Stomach smooth muscle (tissue), 2 donors: Measurements from ENCODE around the gene KLK15.

Experiments used
- H3K27ac ChIP-seq: one replicate; pipeline ENCODE4 v1.7.0; 2013; ENCODE audit warnings: mild to moderate bottlenecking, low read length, inconsistent platforms
- H3K27me3 ChIP-seq, 2 donors: one replicate each; pipeline ENCODE4 v1.7.0; 2013; ENCODE audit warnings: low read length in 2 of 2; ENCODE audit not compliant: insufficient read depth in 2 of 2, control insufficient read depth in 1 of 2
- H3K36me3 ChIP-seq, 2 donors: one replicate each; pipeline ENCODE4 v1.7.0; 2013; ENCODE audit warnings: low read length in 2 of 2; ENCODE audit not compliant: control insufficient read depth in 2 of 2, insufficient read depth in 2 of 2
- H3K4me1 ChIP-seq: one replicate; pipeline ENCODE4 v1.7.0; 2013; ENCODE audit warnings: low read length; ENCODE audit not compliant: control insufficient read depth, insufficient read depth
- H3K4me3 ChIP-seq, 2 donors: one replicate each; pipeline ENCODE4 v1.7.0; 2013; ENCODE audit warnings: low read length in 2 of 2
- H3K9ac ChIP-seq, 2 donors: one replicate each; pipeline ENCODE4 v1.7.0; 2013; ENCODE audit warnings: low read length in 2 of 2, mild to moderate bottlenecking in 1 of 2
- H3K9me3 ChIP-seq, 2 donors: one replicate each; pipeline ENCODE4 v1.7.0; 2013; ENCODE audit warnings: low read length in 2 of 2; ENCODE audit not compliant: control insufficient read depth in 2 of 2
- donor health status: healthy.
- donor health status: Pancreatic carcinoma.

The KLK15 gene, protein sequence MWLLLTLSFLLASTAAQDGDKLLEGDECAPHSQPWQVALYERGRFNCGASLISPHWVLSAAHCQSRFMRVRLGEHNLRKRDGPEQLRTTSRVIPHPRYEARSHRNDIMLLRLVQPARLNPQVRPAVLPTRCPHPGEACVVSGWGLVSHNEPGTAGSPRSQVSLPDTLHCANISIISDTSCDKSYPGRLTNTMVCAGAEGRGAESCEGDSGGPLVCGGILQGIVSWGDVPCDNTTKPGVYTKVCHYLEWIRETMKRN

DNA sequence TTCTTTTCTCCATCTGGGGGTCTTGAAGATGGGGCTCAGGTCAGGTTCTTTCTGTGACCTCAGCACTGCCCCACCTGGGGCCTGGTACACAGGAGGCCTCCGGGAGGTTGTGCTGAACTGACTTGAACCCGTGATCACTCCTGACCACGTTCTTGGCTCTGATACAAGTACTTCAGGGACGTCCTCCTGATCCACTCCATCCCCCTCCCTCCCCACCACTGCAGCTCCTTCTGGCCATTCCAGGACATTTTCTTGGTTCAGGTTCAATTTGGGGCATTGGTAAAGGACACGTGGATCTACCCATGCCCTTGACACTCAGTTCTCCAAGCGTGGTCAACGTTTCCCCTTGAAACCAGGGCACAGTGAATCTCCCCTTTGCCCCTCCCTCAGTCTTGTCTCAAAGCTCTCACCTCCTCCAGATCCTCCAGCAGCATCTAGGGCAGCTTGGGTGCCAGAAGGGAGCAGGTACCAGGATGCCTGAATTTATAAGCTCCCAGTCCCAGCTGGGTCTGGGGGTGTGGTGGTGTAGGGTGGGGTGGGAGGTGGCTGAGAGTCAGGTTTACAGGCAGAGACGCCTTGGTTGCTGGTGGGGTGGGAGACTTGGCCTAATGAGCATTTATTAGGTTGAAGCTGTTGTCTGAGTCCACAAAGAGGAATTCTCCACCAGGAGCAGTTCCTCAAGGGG is at the start of gene KLK15:
Gene KLK15 (minus strand): TSS at position 458 of the 685 bp plus-strand sequence. CDS start 2,082 bp downstream, outside the sequence.
- peaks cover 26 to 34% of the 10 kb centered on the region in 2 donors for H3K27me3 ChIP-seq
- no peak within 1 kb of the TSS for H3K4me3 ChIP-seq
- H3K4me1 ChIP-seq: peaks cover 11% of the 10 kb centered on the region

DNA sequence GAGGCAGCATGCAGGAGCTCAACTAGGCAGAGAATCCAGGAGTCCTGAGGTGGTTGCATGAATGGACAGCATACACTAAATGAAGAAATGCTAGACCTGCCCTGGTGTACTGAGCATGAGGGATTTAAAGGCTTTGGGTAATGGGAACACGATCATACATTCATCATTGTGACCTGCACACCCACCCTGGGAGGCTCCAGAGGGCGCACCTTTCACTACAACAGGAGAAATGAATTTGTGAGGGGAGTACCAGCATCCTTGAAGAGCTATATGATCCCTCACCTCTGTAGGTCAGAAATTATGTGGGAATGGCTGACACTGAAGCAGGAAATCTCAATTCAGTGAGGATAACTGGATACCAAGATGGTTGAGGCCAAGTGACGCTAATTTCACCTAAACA is 48.8 kb upstream of the KLK15 start:
- Histone ChIP-seq H3K27ac (no peak overlapping the region), H3K27me3 (peaks cover 16 to 22% of the 10 kb centered on the region in 2 donors), H3K4me1 (no peaks in the 10 kb centered on the region)

More for the DNA sequence above, at the start of gene KLK15:
- H3K36me3 ChIP-seq: no peaks in the 10 kb centered on the region
- H3K9me3 ChIP-seq: no peaks in the 10 kb centered on the region
- H3K9ac ChIP-seq: no peak within 1 kb of the TSS
- H3K27ac ChIP-seq: no peak within 1 kb of the TSS

DNA sequence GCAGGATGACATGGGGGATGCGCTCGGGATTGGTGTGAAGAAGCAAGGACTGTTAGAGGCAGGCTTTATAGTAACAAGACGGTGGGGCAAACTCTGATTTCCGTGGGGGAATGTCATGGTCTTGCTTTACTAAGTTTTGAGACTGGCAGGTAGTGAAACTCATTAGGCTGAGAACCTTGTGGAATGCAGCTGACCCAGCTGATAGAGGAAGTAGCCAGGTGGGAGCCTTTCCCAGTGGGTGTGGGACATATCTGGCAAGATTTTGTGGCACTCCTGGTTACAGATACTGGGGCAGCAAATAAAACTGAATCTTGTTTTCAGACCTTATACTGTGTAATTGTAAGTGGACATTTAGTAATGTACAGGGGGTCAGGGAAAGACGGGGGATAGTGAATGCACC is 46.9 kb upstream of the KLK15 start:
- Histone ChIP-seq H3K4me3 (no peak overlapping the region), H3K36me3 (no peaks in the 10 kb centered on the region), H3K27me3 (peaks cover 16 to 28% of the 10 kb centered on the region in 2 donors), H3K27ac (no peak overlapping the region), H3K9ac (no peak overlapping the region), H3K9me3 (no peaks in the 10 kb centered on the region), H3K4me1 (no peaks in the 10 kb centered on the region)

More for the DNA sequence above, 48.8 kb upstream of the KLK15 start:
- Histone ChIP-seq H3K36me3 (no peaks in the 10 kb centered on the region), H3K9me3 (no peaks in the 10 kb centered on the region), H3K4me3 (no peak overlapping the region), H3K9ac (no peak overlapping the region)

DNA sequence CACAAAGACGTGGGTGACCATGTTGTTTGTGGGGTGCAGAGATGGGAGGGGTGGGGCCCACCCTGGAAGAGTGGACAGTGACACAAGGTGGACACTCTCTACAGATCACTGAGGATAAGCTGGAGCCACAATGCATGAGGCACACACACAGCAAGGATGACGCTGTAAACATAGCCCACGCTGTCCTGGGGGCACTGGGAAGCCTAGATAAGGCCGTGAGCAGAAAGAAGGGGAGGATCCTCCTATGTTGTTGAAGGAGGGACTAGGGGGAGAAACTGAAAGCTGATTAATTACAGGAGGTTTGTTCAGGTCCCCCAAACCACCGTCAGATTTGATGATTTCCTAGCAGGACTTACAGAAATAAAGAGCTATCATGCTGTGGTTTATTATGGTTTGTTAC is 45.5 kb upstream of the KLK15 start:
- Histone ChIP-seq H3K27me3 (peaks cover 19 to 38% of the 10 kb centered on the region in 2 donors), H3K9ac (no peak overlapping the region), H3K36me3 (no peaks in the 10 kb centered on the region), H3K9me3 (no peaks in the 10 kb centered on the region), H3K4me1 (no peaks in the 10 kb centered on the region), H3K27ac (no peak overlapping the region), H3K4me3 (no peak overlapping the region)

DNA sequence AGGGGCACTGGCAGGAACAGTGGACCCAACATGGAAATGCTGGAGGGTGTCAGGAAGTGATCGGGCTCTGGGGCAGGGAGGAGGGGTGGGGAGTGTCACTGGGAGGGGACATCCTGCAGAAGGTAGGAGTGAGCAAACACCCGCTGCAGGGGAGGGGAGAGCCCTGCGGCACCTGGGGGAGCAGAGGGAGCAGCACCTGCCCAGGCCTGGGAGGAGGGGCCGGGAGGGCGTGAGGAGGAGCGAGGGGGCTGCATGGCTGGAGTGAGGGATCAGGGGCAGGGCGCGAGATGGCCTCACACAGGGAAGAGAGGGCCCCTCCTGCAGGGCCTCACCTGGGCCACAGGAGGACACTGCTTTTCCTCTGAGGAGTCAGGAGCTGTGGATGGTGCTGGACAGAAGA is 44.0 kb upstream of the KLK15 start:
- H3K27me3 ChIP-seq: peaks cover 19 to 39% of the 10 kb centered on the region in 2 donors
- H3K4me3 ChIP-seq: no peak overlapping the region
- H3K4me1 ChIP-seq: no peaks in the 10 kb centered on the region

DNA sequence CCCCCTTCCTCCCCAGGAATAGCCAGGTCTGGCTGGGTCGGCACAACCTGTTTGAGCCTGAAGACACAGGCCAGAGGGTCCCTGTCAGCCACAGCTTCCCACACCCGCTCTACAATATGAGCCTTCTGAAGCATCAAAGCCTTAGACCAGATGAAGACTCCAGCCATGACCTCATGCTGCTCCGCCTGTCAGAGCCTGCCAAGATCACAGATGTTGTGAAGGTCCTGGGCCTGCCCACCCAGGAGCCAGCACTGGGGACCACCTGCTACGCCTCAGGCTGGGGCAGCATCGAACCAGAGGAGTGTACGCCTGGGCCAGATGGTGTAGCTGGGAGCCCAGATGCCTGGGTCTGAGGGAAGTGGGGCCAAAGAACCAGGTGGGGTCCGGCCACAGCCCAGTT is 43.1 kb upstream of the KLK15 start:
- H3K4me1 ChIP-seq: no peaks in the 10 kb centered on the region
- peaks cover 19 to 34% of the 10 kb centered on the region in 2 donors for H3K27me3 ChIP-seq
- H3K36me3 ChIP-seq: no peaks in the 10 kb centered on the region
- no peak overlapping the region for H3K9ac ChIP-seq
- no peak overlapping the region for H3K4me3 ChIP-seq
- no peak overlapping the region for H3K27ac ChIP-seq
- H3K9me3 ChIP-seq: no peaks in the 10 kb centered on the region

More for the DNA sequence above, 44.0 kb upstream of the KLK15 start:
- H3K9ac ChIP-seq: no peak overlapping the region
- H3K9me3 ChIP-seq: no peaks in the 10 kb centered on the region
- H3K36me3 ChIP-seq: no peaks in the 10 kb centered on the region
- H3K27ac ChIP-seq: no peak overlapping the region

DNA sequence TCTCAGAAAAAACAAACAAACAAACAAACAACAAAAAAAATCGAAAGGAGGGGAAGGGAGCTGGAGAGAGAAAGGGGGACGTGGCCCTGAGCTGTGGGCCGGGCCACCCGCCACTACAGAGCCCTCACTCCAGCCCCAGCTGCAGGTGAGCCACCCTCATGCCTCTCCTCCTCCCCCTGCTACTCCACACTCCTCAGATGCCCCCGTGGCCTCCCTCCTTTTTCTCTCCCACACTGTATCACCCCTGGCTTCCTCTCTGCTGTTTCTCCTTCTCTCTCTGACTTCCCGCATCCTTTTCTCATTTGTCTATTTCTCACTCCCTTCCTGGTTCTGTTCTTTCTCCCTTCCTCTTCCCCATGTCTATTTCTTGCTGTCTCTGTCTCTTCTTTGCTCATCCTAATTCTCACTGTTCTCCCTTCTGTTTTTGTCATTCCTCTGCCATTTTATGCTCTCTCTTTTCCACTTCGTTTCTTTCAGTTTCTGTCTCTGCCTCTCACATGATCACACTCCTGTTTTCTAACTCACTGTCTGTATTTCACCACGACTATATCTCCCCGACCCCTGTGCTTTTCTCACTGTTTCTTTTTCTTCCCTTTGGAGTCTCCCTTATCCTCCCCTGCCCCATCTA is 42.5 kb upstream of the KLK15 start:
- peaks cover 19 to 34% of the 10 kb centered on the region in 2 donors for H3K27me3 ChIP-seq
- H3K9me3 ChIP-seq: no peaks in the 10 kb centered on the region
- no peaks in the 10 kb centered on the region for H3K36me3 ChIP-seq
- H3K27ac ChIP-seq: no peak overlapping the region
- H3K4me1 ChIP-seq: no peaks in the 10 kb centered on the region
- H3K9ac ChIP-seq: no peak overlapping the region
- H3K4me3 ChIP-seq: no peak overlapping the region

DNA sequence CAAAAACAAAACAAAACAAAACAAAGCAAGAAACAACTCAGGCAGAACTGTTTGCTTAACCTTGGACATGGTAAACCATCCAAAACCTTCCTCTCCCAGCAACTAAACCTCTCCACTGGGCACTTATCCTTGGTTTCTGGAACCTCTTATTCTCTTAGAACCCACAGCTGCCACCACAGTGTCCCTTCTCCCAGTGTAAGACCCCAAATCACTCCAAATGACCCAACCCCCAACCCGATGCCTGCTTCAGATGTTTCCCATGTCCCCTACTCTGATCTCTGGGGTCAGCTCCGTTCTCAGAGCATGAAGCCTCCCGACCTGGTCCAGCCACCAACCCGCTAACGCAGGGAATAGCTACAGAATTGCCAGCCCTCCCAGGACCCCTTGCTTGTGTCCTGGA is 40.8 kb upstream of the KLK15 start:
- Histone ChIP-seq H3K4me3 (no peak overlapping the region), H3K27me3 (peaks cover 18 to 38% of the 10 kb centered on the region in 2 donors), H3K4me1 (no peaks in the 10 kb centered on the region), H3K27ac (no peak overlapping the region), H3K9ac (no peak overlapping the region), H3K36me3 (no peaks in the 10 kb centered on the region), H3K9me3 (no peaks in the 10 kb centered on the region)

DNA sequence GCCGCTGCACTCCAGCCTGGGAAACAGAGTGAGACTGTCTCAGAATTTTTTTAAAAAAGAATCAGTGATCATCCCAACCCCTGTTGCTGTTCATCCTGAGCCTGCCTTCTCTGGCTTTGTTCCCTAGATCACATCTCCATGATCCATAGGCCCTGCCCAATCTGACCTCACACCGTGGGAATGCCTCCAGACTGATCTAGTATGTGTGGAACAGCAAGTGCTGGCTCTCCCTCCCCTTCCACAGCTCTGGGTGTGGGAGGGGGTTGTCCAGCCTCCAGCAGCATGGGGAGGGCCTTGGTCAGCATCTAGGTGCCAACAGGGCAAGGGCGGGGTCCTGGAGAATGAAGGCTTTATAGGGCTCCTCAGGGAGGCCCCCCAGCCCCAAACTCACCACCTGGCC is 39.7 kb upstream of the KLK15 start, which contains the start of gene KLK2:
Gene KLK2 (plus strand): TSS at position 384 of the 400 bp plus-strand sequence. CDS start 35 bp downstream, outside the sequence.
- Histone ChIP-seq H3K9me3 (no peaks in the 10 kb centered on the region), H3K4me3 (no peak within 1 kb of the TSS), H3K36me3 (no peaks in the 10 kb centered on the region), H3K27me3 (peaks cover 8 to 38% of the 10 kb centered on the region in 2 donors), H3K9ac (no peak within 1 kb of the TSS), H3K4me1 (no peaks in the 10 kb centered on the region), H3K27ac (no peak within 1 kb of the TSS)

DNA sequence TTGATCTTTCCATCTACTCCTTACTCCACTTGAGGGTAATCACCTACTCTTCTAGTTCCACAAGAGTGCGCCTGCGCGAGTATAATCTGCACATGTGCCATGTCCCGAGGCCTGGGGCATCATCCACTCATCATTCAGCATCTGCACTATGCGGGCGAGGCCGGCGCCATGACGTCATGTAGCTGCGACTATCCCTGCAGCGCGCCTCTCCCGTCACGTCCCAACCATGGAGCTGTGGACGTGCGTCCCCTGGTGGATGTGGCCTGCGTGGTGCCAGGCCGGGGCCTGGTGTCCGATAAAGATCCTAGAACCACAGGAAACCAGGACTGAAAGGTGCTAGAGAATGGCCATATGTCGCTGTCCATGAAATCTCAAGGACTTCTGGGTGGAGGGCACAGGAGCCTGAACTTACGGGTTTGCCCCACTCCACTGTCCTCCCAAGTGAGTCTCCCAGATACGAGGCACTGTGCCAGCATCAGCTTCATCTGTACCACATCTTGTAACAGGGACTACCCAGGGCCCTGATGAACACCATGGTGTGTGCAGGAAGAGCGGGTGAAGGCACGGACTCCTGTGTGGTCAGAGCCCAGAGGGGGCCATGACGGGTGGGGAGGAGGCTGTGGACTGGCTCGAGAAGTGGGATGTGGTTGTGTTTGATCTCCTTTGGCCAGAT is 37.2 kb upstream of the KLK15 start:
- H3K4me1 ChIP-seq: no peaks in the 10 kb centered on the region
- no peaks in the 10 kb centered on the region for H3K36me3 ChIP-seq
- peaks cover 12 to 26% of the 10 kb centered on the region in 2 donors for H3K27me3 ChIP-seq
- H3K9ac ChIP-seq: no peak overlapping the region
- no peak overlapping the region for H3K27ac ChIP-seq
- no peaks in the 10 kb centered on the region for H3K9me3 ChIP-seq
- H3K4me3 ChIP-seq: no peak overlapping the region
